Measurements from ENCODE around the gene RNF151.
A peak's percentile ranks its signal among the peaks of the same experiment; 100 is the strongest.

DNA sequence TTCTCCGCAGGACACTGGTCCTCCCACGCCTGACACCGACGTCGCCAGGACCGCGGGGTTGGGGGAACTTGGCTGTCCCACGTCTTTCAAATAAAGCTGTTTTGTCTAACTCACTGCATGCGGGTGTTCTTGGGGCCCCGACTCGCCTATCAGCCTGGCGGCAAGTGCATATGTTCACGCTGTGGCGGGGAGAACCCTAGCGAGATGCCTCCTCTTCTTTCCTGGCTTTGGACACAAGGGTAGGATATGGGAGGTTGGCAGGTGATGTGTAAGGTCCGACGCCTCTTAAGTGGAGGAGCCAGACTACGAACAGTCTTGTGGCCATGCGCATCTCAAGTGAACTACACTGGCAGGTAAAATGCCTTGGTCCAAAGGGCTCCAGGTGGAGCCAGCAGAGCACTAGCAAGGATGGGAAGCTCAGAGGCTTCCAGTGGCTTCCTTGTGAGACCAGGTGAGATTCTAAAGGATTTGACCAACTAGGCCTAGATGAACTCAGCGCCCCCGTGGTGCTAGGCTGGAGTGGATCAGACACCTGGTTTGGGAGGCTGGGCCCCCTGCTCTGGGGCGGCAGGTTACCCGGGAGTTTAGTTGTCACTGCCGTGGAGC, 1.2 kb upstream of the RNF151 start:
- TF ChIP-seq, protein P1, sequence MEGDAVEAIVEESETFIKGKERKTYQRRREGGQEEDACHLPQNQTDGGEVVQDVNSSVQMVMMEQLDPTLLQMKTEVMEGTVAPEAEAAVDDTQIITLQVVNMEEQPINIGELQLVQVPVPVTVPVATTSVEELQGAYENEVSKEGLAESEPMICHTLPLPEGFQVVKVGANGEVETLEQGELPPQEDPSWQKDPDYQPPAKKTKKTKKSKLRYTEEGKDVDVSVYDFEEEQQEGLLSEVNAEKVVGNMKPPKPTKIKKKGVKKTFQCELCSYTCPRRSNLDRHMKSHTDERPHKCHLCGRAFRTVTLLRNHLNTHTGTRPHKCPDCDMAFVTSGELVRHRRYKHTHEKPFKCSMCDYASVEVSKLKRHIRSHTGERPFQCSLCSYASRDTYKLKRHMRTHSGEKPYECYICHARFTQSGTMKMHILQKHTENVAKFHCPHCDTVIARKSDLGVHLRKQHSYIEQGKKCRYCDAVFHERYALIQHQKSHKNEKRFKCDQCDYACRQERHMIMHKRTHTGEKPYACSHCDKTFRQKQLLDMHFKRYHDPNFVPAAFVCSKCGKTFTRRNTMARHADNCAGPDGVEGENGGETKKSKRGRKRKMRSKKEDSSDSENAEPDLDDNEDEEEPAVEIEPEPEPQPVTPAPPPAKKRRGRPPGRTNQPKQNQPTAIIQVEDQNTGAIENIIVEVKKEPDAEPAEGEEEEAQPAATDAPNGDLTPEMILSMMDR (IDR thresholded peaks at IDR 0.05): no peak
- TF ChIP-seq POLR2A (IDR thresholded peaks at IDR 0.05): peak in 1 of 2 donors; percentile 49
